AG04449 (cell line): Measurements from ENCODE around the gene SPPL3.

Experiments used
- CTCF ChIA-PET: fragments of 350-600 bp; formaldehyde crosslinking; extraction: SDS; loops from one replicate; lab custom pipeline; 2021; ENCODE audit warnings: antibody characterized with exemption; lab: Yijun Ruan, JAX
- POLR2A ChIA-PET: fragments of 400-600, 350-600 bp; formaldehyde crosslinking; extraction: SDS; loops from one replicate; lab custom pipeline; 2020; ENCODE audit warnings: antibody characterized with exemption, inconsistent platforms; lab: Yijun Ruan, JAX
- DNase-seq: peaks from one replicate; pipeline ENCODE4 v3.0.0-alpha.2; 2010; ENCODE audit warnings: low read depth, low spot score
- H3K4me3 ChIP-seq: 2 replicates; pipeline ENCODE4 v1.5.1; 2011; ENCODE audit warnings: low read depth, mild to moderate bottlenecking, control low read depth, low read length
- CTCF ChIP-seq: IDR thresholded peaks from one replicate; pipeline ENCODE4 v1.5.1; 2011; ENCODE audit warnings: mild to moderate bottlenecking, moderate library complexity, low read length, control low read depth, inconsistent platforms; ENCODE audit not compliant: insufficient read depth; ENCODE audit errors: missing control alignments

SPPL3 gene

DNA sequence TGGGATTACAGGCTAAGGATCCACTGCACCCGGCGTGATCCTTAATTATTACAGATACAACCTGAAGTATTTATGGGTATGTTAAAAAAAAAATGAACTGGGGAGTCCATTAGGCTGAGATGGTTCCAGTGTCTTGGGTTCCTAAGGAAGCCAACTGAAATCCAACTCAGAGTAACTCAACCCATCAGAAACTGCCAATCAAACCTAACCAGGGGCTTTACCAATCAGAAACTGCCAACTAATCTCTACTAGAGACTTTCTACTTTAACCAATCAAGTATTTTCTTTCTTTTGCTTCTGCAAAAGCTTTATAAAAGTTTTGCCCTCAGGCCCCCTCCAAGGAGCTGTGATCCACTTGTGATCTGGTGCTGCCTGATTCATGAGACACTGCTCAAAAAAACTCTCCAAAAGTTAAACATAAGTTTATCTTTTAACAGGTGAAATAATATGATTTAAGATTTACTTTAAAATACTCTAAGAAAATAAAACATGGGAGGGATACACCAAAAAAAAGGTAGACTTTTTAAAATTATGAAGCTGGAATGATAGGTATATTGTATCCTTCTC, 90.5 kb downstream of the SPPL3 start:
- no peak for TF ChIP-seq CTCF
- ChIA-PET CTCF (interaction anchor here (0.7 kb wide), 1 partner anchor 192 kb away, joined by 3 read pairs; no protein-coding TSS in a partner anchor), POLR2A (interaction anchor here (0.6 kb wide), 1 partner anchor 167 kb away, joined by 3 read pairs; no protein-coding TSS in a partner anchor)

DNA sequence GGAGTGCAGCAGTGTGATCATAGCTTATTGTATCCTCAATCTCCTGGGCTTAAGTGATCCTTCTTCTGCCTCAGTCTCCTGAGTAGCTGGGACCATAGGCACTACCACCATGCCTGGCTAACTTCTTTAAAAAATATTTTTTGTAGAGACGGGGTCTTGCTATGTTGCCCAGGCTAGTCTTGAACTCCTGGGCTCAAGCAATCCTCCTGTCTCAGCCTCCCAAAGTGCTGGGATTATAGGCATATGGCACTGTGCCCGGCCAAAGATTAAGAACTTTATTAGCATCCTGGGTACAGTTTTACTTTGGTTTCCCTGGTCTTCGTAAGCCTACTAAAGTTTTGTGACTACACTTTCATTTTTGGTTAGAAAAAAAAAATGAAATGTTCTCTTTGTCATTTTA, 94.1 kb downstream of the SPPL3 start:
- POLR2A ChIA-PET: no interaction called here
- no peak for DNase-seq
- CTCF ChIA-PET: no interaction called here
- TF ChIP-seq CTCF: no peak
- no peak overlapping the region for H3K4me3 ChIP-seq

More for the DNA sequence above, 90.5 kb downstream of the SPPL3 start:
- H3K4me3 ChIP-seq: no peak overlapping the region
- DNase-seq: no peak

GRCh38 chr12:120804428-120804827, 99.7 kb downstream of the SPPL3 start:
- no peak for TF ChIP-seq CTCF
- ChIA-PET CTCF (interaction anchor here (1.1 kb wide), 1 partner anchor 167 kb away, joined by 3 read pairs; no protein-coding TSS in a partner anchor), POLR2A (no interaction called here)
- no peak for DNase-seq
- H3K4me3 ChIP-seq: no peak overlapping the region

- no peak for DNase-seq
- TF ChIP-seq CTCF: no peak
- CTCF ChIA-PET: interaction anchor here (1.0 to 1.8 kb wide), 3 partner anchors 10 to 61 kb away, joined by 3 to 4 read pairs (median 3); no protein-coding TSS in a partner anchor
- H3K4me3 ChIP-seq: no peak overlapping the region
- POLR2A ChIA-PET: no interaction called here
Observed at GRCh38 chr12:120801146-120801545, 103.0 kb downstream of the SPPL3 start.

DNA sequence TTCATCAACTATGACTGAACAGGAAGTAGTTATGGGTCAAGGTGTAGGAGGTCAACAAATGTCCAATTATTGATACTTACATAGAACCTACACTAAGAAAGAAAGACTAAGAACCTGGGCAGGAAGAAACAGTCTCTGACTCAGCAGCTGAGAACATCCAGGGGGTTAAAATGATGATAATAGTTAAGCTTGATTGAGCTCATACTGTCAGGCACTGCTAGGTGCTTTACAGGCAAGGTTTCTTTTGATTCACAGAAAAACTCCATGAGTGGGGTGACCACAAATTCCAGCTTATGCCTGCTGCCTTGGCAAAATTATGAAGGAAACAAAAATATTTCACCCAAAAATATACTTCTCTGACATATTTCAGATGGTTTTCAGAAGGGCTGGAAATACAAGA, 103.5 kb downstream of the SPPL3 start:
- no peak overlapping the region for H3K4me3 ChIP-seq
- TF ChIP-seq CTCF: no peak
- ChIA-PET POLR2A (no interaction called here), CTCF (interaction anchor here (1.3 to 2.0 kb wide), 3 partner anchors 10 to 152 kb away, joined by 3 to 7 read pairs (median 4); no protein-coding TSS in a partner anchor)
- no peak for DNase-seq

DNA sequence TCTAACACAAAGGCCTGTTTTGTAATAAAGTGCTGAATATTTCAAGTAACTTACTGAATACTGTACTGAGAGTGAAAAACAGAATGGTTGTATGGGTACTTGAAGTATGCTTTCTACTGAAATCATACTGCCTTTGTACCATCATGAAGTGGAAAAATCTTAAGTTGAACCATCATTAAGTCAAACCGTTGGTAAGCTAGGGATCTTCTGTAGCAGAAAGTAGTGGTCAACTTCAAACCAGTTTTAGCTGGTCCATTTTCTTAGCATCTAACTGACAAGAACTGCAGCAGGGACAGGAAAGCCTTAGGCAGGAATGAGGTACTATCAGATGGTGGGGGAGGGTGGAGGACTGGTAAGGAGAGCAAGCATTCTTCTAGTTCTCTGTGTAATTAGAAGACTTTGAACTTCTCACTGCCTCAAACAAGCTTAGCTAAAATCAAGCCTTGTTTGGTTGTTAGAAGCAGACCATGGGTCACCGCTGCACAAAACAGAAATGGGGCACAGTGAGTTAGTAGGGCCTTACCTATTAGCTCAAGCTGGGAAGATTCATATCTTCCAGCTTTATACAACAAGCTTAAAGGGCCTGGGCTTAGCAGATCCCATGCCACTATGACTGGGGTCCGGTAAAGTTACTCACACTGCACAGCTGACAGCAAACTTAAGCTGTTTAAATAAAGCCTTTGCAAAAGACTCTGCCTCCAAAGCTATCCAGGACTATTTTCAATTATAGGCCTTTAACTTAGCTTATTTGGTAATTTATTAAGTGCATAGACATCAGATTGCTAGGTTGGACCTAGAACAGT, 104.7 kb downstream of the SPPL3 start:
- no peak for DNase-seq
- ChIA-PET CTCF (interaction anchor here (1.2 to 2.0 kb wide), 3 partner anchors 12 to 150 kb away, joined by 4 to 7 read pairs (median 4); no protein-coding TSS in a partner anchor), POLR2A (no interaction called here)
- TF ChIP-seq CTCF: no peak
- no peak overlapping the region for H3K4me3 ChIP-seq
